Liver (tissue), 3 donors: Measurements from ENCODE around the gene CT45A1.

Experiments used
- CTCF ChIP-seq: fragments of 150-350 bp; IDR thresholded peaks from 2 replicates; pipeline ENCODE4 v1.5.1; 2017; ENCODE audit warnings: improper control_type of control experiment, low read depth, low read length; ENCODE audit not compliant: missing input control
- HNF4A ChIP-seq, 2 donors: conservative IDR thresholded peaks; 2 replicates each; pipeline ENCODE4 v1.6.1; 2016; ENCODE audit warnings: antibody characterized with exemption in 2 of 2, mild to moderate bottlenecking in 2 of 2
- HNF4G ChIP-seq: IDR thresholded peaks from 2 replicates; pipeline ENCODE4 v1.6.1; 2016; ENCODE audit warnings: antibody characterized with exemption
- RXRA ChIP-seq, 2 donors: IDR thresholded peaks; 2 replicates each; pipeline ENCODE4 v1.6.1; 2017 to 2018; ENCODE audit warnings: antibody characterized with exemption in 2 of 2, mild to moderate bottlenecking in 1 of 2
- SP1 ChIP-seq: IDR thresholded peaks from 2 replicates; pipeline ENCODE4 v1.6.1; 2018; ENCODE audit warnings: antibody characterized with exemption, mild to moderate bottlenecking
- TAF1 ChIP-seq: conservative IDR thresholded peaks from 2 replicates; pipeline ENCODE4 v1.6.1; 2016; ENCODE audit warnings: antibody characterized with exemption, mild to moderate bottlenecking
- YY1 ChIP-seq: IDR thresholded peaks from 2 replicates; pipeline ENCODE4 v1.6.1; 2016; ENCODE audit warnings: antibody characterized with exemption, mild to moderate bottlenecking
- TF ChIP-seq, protein P1 (sequence below): IDR thresholded peaks from 2 replicates; pipeline ENCODE4 v1.6.1; 2016; ENCODE audit warnings: antibody characterized with exemption
- TF ChIP-seq, protein P2 (sequence below): IDR thresholded peaks from 2 replicates; pipeline ENCODE4 v1.6.1; 2016; ENCODE audit warnings: antibody characterized with exemption, mild to moderate bottlenecking
- donor health status: healthy.
- donor health status: healthy.

- TF ChIP-seq CTCF (no peak), RXRA (IDR thresholded peaks at IDR 0.05) (no peak), HNF4G (no peak), TAF1 (no peak), YY1 (no peak), HNF4A (conservative IDR thresholded peaks at IDR 0.05) (no peak), SP1 (no peak)
- TF ChIP-seq, protein P1, sequence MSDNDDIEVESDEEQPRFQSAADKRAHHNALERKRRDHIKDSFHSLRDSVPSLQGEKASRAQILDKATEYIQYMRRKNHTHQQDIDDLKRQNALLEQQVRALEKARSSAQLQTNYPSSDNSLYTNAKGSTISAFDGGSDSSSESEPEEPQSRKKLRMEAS = no peak
- TF ChIP-seq, protein P2, sequence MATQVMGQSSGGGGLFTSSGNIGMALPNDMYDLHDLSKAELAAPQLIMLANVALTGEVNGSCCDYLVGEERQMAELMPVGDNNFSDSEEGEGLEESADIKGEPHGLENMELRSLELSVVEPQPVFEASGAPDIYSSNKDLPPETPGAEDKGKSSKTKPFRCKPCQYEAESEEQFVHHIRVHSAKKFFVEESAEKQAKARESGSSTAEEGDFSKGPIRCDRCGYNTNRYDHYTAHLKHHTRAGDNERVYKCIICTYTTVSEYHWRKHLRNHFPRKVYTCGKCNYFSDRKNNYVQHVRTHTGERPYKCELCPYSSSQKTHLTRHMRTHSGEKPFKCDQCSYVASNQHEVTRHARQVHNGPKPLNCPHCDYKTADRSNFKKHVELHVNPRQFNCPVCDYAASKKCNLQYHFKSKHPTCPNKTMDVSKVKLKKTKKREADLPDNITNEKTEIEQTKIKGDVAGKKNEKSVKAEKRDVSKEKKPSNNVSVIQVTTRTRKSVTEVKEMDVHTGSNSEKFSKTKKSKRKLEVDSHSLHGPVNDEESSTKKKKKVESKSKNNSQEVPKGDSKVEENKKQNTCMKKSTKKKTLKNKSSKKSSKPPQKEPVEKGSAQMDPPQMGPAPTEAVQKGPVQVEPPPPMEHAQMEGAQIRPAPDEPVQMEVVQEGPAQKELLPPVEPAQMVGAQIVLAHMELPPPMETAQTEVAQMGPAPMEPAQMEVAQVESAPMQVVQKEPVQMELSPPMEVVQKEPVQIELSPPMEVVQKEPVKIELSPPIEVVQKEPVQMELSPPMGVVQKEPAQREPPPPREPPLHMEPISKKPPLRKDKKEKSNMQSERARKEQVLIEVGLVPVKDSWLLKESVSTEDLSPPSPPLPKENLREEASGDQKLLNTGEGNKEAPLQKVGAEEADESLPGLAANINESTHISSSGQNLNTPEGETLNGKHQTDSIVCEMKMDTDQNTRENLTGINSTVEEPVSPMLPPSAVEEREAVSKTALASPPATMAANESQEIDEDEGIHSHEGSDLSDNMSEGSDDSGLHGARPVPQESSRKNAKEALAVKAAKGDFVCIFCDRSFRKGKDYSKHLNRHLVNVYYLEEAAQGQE = no peak
These were observed 27.8 kb downstream of the CT45A1 start for GRCh38 chrX:135741192-135741715.
